ENCODE results near the gene MORN1.

Gene MORN1

GRCh38 chr1:2429780-2430591 lies 38.6 kb upstream of the MORN1 start:
- peak; percentile 71 for TF ChIP-seq CTCF (IDR thresholded peaks at IDR 0.05; ENCODE audit: insufficient read depth, low read length, poor library complexity, severe bottlenecking)
- Histone ChIP-seq H3K36me3 (ENCODE audit: control insufficient read depth, insufficient read depth, low read length) (no peaks in the 10 kb centered on the region), H3K27me3 (replicated peaks; ENCODE audit: control insufficient read depth, insufficient read depth, low read length) (no peaks in the 10 kb centered on the region), H3K4me3 (replicated peaks; ENCODE audit: low read depth, low read length) (no peak overlapping the region)
- no peak for DNase-seq (ENCODE audit: extremely low read depth, insufficient read length)

DNA sequence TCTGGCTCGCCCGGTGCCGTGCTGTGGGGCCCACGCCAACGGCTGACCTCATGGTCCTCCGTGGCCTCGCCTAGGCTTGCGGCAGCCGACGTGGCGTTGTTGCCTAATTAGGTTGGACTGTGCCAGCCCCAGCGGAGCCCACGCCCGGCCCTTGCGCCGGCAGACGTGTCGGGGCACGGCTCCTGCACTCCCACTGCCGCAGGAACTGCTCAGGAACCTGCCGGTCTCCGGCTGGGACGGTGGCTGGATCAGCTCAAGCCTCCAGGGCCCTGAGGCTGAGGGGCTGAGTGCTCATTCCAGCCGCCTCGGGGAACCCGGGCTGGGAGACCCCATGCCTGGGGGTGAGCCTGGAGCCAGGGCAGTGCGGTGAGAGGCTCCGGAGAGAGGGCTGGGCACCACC lies 37.1 kb upstream of the MORN1 start:
- Histone ChIP-seq H3K4me3 (replicated peaks; ENCODE audit: low read depth, low read length) (no peak overlapping the region), H3K36me3 (ENCODE audit: control insufficient read depth, insufficient read depth, low read length) (no peaks in the 10 kb centered on the region), H3K27me3 (replicated peaks; ENCODE audit: control insufficient read depth, insufficient read depth, low read length) (no peaks in the 10 kb centered on the region)
- no peak for TF ChIP-seq CTCF (IDR thresholded peaks at IDR 0.05; ENCODE audit: insufficient read depth, low read length, poor library complexity, severe bottlenecking)
- DNase-seq (ENCODE audit: extremely low read depth, insufficient read length): no peak

DNA sequence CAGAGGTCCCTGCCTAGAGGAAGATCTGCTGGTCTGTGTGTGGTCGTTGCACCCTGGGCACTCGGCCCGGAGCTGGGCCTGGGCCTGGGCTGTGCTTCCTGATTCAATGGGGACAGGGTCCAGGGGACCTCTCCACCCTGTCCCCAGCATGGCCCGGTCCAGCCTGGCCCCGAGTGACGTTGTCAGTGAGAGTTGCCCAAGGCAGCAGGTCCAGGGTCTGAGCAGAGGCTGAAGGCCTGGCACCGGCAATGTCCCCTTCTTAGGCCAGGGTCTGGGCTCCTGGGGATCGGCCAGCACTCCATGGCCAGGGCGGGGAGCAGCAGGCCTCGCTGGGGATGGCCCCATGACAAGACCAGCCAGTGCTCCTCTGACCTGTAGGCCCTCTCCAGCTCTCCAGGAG lies 36.6 kb upstream of the MORN1 start:
- Histone ChIP-seq H3K27me3 (replicated peaks; ENCODE audit: control insufficient read depth, insufficient read depth, low read length) (no peaks in the 10 kb centered on the region), H3K36me3 (ENCODE audit: control insufficient read depth, insufficient read depth, low read length) (no peaks in the 10 kb centered on the region), H3K4me3 (replicated peaks; ENCODE audit: low read depth, low read length) (no peak overlapping the region)
- no peak for DNase-seq (ENCODE audit: extremely low read depth, insufficient read length)
- no peak for TF ChIP-seq CTCF (IDR thresholded peaks at IDR 0.05; ENCODE audit: insufficient read depth, low read length, poor library complexity, severe bottlenecking)

GRCh38 chr1:2427051-2427450 lies 35.7 kb upstream of the MORN1 start:
- no peak for TF ChIP-seq CTCF (IDR thresholded peaks at IDR 0.05; ENCODE audit: insufficient read depth, low read length, poor library complexity, severe bottlenecking)
- no peak for DNase-seq (ENCODE audit: extremely low read depth, insufficient read length)
- Histone ChIP-seq H3K36me3 (ENCODE audit: control insufficient read depth, insufficient read depth, low read length) (no peaks in the 10 kb centered on the region), H3K27me3 (replicated peaks; ENCODE audit: control insufficient read depth, insufficient read depth, low read length) (no peaks in the 10 kb centered on the region), H3K4me3 (replicated peaks; ENCODE audit: low read depth, low read length) (no peak overlapping the region)

DNA sequence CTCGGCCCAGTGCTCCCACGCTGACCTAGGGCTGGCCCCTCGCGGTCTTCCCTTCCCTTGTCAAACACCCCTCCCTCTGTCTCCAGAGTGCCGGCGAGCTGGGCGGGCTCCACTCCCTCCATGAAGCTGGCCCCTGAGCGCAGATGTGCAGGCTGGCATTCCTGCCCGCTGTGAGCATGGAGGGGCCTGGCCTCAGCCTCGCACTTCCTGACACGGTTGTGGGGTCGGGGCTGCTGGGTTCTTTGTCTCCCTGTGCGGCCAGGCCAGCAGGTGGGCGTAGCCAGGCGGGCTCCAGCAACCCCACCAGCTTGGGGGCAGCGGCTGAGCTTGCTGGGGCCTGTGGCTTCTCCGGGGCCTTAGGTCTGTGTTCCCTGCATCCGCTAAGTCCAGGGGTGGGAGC lies 35.2 kb upstream of the MORN1 start:
- no peak for TF ChIP-seq CTCF (IDR thresholded peaks at IDR 0.05; ENCODE audit: insufficient read depth, low read length, poor library complexity, severe bottlenecking)
- Histone ChIP-seq H3K36me3 (ENCODE audit: control insufficient read depth, insufficient read depth, low read length) (no peaks in the 10 kb centered on the region), H3K27me3 (replicated peaks; ENCODE audit: control insufficient read depth, insufficient read depth, low read length) (no peaks in the 10 kb centered on the region), H3K4me3 (replicated peaks; ENCODE audit: low read depth, low read length) (no peak overlapping the region)
- DNase-seq (ENCODE audit: extremely low read depth, insufficient read length): no peak

Measured in GM06990 (cell line).